Left renal pelvis (tissue), 4 donors: ENCODE results near the gene NEK9. TPM values are rescaled to one million over a fixed set of nuclear protein-coding genes. Genes with fewer than 3 reads are reported as not detected.

ENCODE experiments used
- DNase-seq, 4 donors: peaks; one replicate each; pipeline ENCODE4 v3.0.0-alpha.2; 2013; ENCODE audit warnings: low read depth in 4 of 4, low spot score in 3 of 4
- polyA plus RNA-seq, 4 donors: library from polyadenylated mRNA; unstranded; fragments of 120-200 nt; gene quantifications; one replicate each; pipeline ENCODE4 v1.2.1, GENCODE V29; 2013; ENCODE audit not compliant: insufficient read length in 4 of 4

NEK9 gene
- polyA plus RNA-seq, 4 donors = 117 to 141 (median 122) TPM

- DNase-seq = no peak
These were observed 82.5 kb downstream of the NEK9 start for GRCh38 chr14:75044322-75044721.

GRCh38 chr14:75042035-75042434 is 84.8 kb downstream of the NEK9 start:
- DNase-seq = no peak

GRCh38 chr14:75041613-75042012 is 85.2 kb downstream of the NEK9 start:
- DNase-seq = no peak

GRCh38 chr14:75040959-75041358 is 85.9 kb downstream of the NEK9 start:
- no peak for DNase-seq

GRCh38 chr14:75040507-75040906 is 86.3 kb downstream of the NEK9 start:
- DNase-seq = no peak

GRCh38 chr14:75032939-75033338 is 93.9 kb downstream of the NEK9 start:
- DNase-seq = no peak

- DNase-seq = no peak
These were observed 96.7 kb downstream of the NEK9 start for GRCh38 chr14:75030147-75030546.

Other genes starting within 250 kb of the NEK9 start
- gene DLST, start 245.1 kb downstream of the NEK9 start, polyA plus RNA-seq = 100 to 1,000 TPM in 3 of 4 donors, 10 to 100 TPM in 1; 74.3 to 122 (median 113) TPM
- 1 to 10 TPM in 2 of 4 donors, under 1 TPM in 2; 0.72 to 1.8 (median 1.2) TPM for gene RPS6KL1, start 203.8 kb downstream of the NEK9 start, polyA plus RNA-seq
- gene PGF, start 171.5 kb downstream of the NEK9 start, polyA plus RNA-seq = 10 to 100 TPM in 1 of 4 donors, 1 to 10 TPM in 3; 5.7 to 12.5 (median 8.4) TPM
- 10 to 100 TPM; 48.4 to 67.7 (median 61.4) TPM for gene EIF2B2, start 124.1 kb downstream of the NEK9 start, polyA plus RNA-seq
- gene MLH3, start 75.6 kb downstream of the NEK9 start, polyA plus RNA-seq = 10 to 100 TPM; 27.8 to 46.1 (median 37.1) TPM
- gene ACYP1, start 63.0 kb downstream of the NEK9 start, polyA plus RNA-seq = 10 to 100 TPM; 25.5 to 52.6 (median 33.8) TPM
- gene ZC2HC1C, start 57.4 kb downstream of the NEK9 start, polyA plus RNA-seq = 1 to 10 TPM; 1.7 to 9.5 (median 8.3) TPM
- gene TMED10, start 49.6 kb upstream of the NEK9 start, polyA plus RNA-seq = 100 to 1,000 TPM; 232 to 293 (median 275) TPM
- gene FOS, start 151.8 kb upstream of the NEK9 start, polyA plus RNA-seq = 1,000 to 10,000 TPM in 1 of 4 donors, 100 to 1,000 TPM in 1, 10 to 100 TPM in 2; 57.8 to 7,570 (median 105) TPM